Left lung (tissue), 10 donors: ENCODE data around the gene SLC2A11. TPM values are rescaled to one million over a fixed set of nuclear protein-coding genes. Genes with fewer than 3 reads are reported as not detected.
A peak's percentile ranks its signal among the peaks of the same experiment; 100 is the strongest.

Experiments used
- ATAC-seq: fragments of 200-7000 bp; cut with Tn5 transposase; one replicate; pipeline ENCODE4 v1.9.1; 2020; ENCODE audit warnings: moderate library complexity
- DNase-seq, 4 donors: peaks; one replicate each; pipeline ENCODE4 v3.0.0-alpha.2; 2013 to 2020
- H3K27ac ChIP-seq, 2 donors: fragments of 200-600 bp; sonication (generic) in 1 of 2; one replicate each; pipeline versions ENCODE4 v1.5.0 to v1.8.0; 2020 to 2021
- H3K27me3 ChIP-seq, 2 donors: fragments of 200-600 bp; sonication (generic) in 1 of 2; one replicate each; pipeline versions ENCODE4 v1.5.0 to v1.8.0; 2020 to 2021
- H3K36me3 ChIP-seq, 2 donors: fragments of 200-600 bp; sonication (generic) in 1 of 2; one replicate each; pipeline versions ENCODE4 v1.5.0 to v1.8.0; 2020 to 2021
- H3K4me1 ChIP-seq, 2 donors: fragments of 200-600 bp; one replicate each; pipeline ENCODE4 v1.8.0; 2021
- H3K4me3 ChIP-seq, 2 donors: fragments of 200-600 bp; sonication (generic) in 1 of 2; one replicate each; pipeline versions ENCODE4 v1.5.0 to v1.8.0; 2020 to 2021; ENCODE audit warnings: mild to moderate bottlenecking in 1 of 2
- H3K9me3 ChIP-seq, 2 donors: fragments of 200-600 bp; sonication (generic) in 1 of 2; one replicate each; pipeline versions ENCODE4 v1.5.0 to v1.8.0; 2020 to 2021
- intact Hi-C, 2 donors: fragments of 100-400 bp; cut with DNase I; formaldehyde crosslinking; loops; one replicate each; pipeline versions ENCODE4 v1.11.2 to v1.14.2; 2022
- polyA plus RNA-seq, 6 donors: library from polyadenylated mRNA; unstranded; fragments of 120-200 nt; gene quantifications; one replicate each; pipeline ENCODE4 v1.2.1, GENCODE V29; 2013; ENCODE audit not compliant: insufficient read length in 6 of 6
- total RNA-seq, 2 donors: library from RNA; stranded (reverse); fragmentation: NEBNext Ultra II Directional; extraction: Animal tissue kit (Norgen Biotek cat#: 25700); gene quantifications; one replicate each; pipeline ENCODE4 v1.2.1, GENCODE V29; 2021
- TF ChIP-seq, protein P1 (sequence below), 2 donors: fragments of 200-600 bp; sonication (generic) in 1 of 2; IDR thresholded peaks; one replicate each; pipeline versions ENCODE4 v1.5.0 to v1.8.0; 2021; ENCODE audit warnings: antibody characterized with exemption in 2 of 2
- donor health status: DM: no; HTN: yes; CAD: no.
- donor health status: DM: no; HTN: no; CAD: no.

Gene SLC2A11
- total and polyA plus RNA-seq, 8 donors, result 9.9 to 26.7 (median 18.9) TPM

DNA sequence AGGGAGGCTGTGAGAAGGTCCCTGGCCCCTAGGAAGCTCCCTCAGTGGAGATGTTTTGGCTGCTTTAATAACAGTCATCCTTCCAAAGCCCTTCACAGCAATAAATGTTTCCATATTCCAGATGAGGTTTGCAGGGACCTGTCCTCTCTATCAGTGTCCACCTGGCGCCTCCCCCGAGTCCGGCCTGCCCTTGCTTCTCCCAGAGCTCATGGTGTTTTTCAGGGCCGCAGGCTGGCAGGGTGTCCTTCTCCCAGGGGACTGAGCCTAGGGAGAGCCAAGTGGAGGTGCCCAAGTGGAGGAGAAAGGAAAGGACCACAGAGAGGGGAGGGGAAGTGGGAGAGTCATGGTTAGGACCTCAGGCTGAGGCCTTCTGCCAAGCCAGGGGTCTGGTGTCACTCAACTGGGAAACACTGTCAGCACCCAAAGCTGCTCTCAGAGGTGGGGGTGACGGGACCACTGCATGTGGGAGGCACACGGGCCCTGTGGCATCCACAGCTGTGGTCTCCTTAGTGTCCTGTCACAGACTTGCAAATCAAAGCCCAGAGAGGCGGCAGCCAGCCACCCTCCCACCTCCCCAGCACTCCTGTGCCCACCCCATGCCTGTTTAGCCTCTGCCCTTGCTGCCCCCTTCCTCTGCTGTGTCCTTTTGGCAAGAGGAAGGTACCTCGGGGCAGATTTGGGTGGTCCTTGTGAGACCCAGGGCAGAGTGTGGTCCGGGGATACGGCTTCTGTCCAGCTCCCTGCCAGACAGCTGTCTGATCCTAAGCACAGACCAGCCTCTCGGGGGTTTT, 25.3 kb upstream of the SLC2A11 start:
- H3K36me3 ChIP-seq, result peaks cover 0 to 96% of the 10 kb centered on the region in 2 donors
- ATAC-seq, result no peak
- no peak overlapping the region for H3K4me3 ChIP-seq
- H3K9me3 ChIP-seq, result no peaks in the 10 kb centered on the region
- intact Hi-C loops, result loop anchor here in 1 of 2 donors (10.0 kb wide), 1 partner anchor 48 kb away; the partner anchor contains the start of gene SMARCB1
- peaks cover 0 to under 1% of the 10 kb centered on the region in 2 donors for H3K4me1 ChIP-seq
- peak in 1 of 4 donors; percentile 35 for DNase-seq
- TF ChIP-seq, protein P1, sequence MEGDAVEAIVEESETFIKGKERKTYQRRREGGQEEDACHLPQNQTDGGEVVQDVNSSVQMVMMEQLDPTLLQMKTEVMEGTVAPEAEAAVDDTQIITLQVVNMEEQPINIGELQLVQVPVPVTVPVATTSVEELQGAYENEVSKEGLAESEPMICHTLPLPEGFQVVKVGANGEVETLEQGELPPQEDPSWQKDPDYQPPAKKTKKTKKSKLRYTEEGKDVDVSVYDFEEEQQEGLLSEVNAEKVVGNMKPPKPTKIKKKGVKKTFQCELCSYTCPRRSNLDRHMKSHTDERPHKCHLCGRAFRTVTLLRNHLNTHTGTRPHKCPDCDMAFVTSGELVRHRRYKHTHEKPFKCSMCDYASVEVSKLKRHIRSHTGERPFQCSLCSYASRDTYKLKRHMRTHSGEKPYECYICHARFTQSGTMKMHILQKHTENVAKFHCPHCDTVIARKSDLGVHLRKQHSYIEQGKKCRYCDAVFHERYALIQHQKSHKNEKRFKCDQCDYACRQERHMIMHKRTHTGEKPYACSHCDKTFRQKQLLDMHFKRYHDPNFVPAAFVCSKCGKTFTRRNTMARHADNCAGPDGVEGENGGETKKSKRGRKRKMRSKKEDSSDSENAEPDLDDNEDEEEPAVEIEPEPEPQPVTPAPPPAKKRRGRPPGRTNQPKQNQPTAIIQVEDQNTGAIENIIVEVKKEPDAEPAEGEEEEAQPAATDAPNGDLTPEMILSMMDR (IDR thresholded peaks at IDR 0.05), result no peak
- no peaks in the 10 kb centered on the region for H3K27me3 ChIP-seq
- no peak overlapping the region for H3K27ac ChIP-seq

DNA sequence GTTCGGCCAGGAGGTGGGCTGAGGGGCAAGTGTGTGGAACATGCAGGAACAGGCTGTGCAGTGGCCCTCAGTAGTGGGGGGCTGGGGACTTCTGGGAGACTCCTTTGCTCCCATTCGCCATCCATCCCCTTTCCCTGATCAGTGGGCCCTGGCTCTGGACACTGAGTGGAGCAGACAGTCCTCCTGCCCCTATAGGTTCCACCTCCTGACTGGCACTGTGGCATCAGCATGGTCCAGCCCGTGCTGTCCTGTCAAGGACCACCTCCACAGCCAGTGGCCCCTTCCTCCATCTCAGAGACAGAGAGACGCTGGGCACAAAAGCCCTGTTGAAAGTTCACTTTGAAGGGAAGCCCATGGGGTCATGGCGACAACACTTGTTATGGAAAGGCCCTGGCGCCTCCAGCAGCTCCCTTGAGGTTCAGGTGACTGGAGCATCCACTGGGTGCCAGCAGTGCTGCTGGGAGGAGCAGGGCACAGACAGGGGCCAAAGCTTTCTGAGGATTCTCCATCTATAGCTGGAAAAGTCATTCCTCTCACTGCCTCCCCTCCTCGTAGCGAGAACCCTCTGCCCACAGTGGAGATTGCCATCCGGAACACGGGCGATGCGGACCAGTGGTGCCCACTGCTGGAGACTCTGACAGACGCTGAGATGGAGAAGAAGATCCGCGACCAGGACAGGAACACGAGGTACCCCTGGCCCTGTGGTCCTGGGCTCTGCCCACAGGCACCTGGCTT, 24.5 kb upstream of the SLC2A11 start:
- ATAC-seq (no peak), DNase-seq (peak in 1 of 4 donors; percentile 54)
- no peaks in the 10 kb centered on the region for H3K9me3 ChIP-seq
- H3K27me3 ChIP-seq, result no peaks in the 10 kb centered on the region
- intact Hi-C loops, result loop anchor here in 1 of 2 donors (10.0 kb wide), 1 partner anchor 48 kb away; the partner anchor contains the start of gene SMARCB1
- H3K4me1 ChIP-seq, result peaks cover 4 to 8% of the 10 kb centered on the region in 2 donors
- H3K36me3 ChIP-seq, result peaks cover 0 to 88% of the 10 kb centered on the region in 2 donors
- no peak overlapping the region for H3K27ac ChIP-seq
- TF ChIP-seq, protein P1 (IDR thresholded peaks at IDR 0.05), result no peak
- no peak overlapping the region for H3K4me3 ChIP-seq

DNA sequence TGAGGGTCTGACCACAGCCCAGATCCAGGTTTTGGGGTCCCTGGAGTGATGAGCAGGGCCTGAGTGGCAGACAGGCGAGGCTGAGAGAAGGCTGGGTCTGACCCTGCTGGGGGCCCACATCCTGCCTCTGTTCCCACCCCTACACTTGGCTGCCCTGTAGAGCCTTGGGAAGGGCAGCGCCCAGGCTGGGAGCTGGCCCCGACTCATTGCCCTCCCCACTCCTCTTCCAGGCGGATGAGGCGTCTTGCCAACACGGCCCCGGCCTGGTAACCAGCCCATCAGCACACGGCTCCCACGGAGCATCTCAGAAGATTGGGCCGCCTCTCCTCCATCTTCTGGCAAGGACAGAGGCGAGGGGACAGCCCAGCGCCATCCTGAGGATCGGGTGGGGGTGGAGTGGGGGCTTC, 23.8 kb upstream of the SLC2A11 start:
- Histone ChIP-seq H3K36me3 (peaks cover 0 to 82% of the 10 kb centered on the region in 2 donors), H3K9me3 (no peaks in the 10 kb centered on the region), H3K4me1 (peaks cover 9 to 15% of the 10 kb centered on the region in 2 donors), H3K27ac (no peak overlapping the region), H3K4me3 (no peak overlapping the region), H3K27me3 (no peaks in the 10 kb centered on the region)
- DNase-seq (no peak), ATAC-seq (no peak)
- intact Hi-C loops, result loop anchor here in 1 of 2 donors (10.0 kb wide), 1 partner anchor 49 kb away; the partner anchor contains the start of gene SMARCB1
- TF ChIP-seq, protein P1 (IDR thresholded peaks at IDR 0.05), result no peak

DNA sequence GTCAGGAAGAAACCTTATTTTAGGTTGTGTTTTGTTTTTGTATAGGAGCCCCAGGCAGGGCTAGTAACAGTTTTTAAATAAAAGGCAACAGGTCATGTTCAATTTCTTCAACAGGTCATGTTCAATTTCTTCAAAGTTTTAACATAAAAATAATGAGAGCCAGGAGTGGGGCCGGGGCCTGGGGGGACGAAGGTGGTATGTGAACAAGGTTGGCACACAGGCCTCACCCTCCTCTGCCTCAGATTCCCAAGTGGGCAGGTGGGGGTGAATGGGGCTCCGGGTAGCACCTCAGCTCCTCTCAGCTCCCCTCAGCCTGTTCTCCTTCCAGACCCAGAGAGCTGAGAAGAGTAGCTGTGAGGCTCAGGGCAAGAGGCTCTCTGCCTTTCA, 23.3 kb upstream of the SLC2A11 start:
- Histone ChIP-seq H3K27ac (no peak overlapping the region), H3K36me3 (peaks cover 0 to 77% of the 10 kb centered on the region in 2 donors), H3K27me3 (no peaks in the 10 kb centered on the region), H3K9me3 (no peaks in the 10 kb centered on the region), H3K4me1 (peaks cover 9 to 19% of the 10 kb centered on the region in 2 donors), H3K4me3 (no peak overlapping the region)
- intact Hi-C loops, result loop anchor here in 1 of 2 donors (10.0 kb wide), 1 partner anchor 50 kb away; the partner anchor contains the start of gene SMARCB1
- DNase-seq (no peak), ATAC-seq (no peak)
- TF ChIP-seq, protein P1 (IDR thresholded peaks at IDR 0.05), result no peak
